H9 (cell line): ENCODE data around the gene CD46. TPM values are rescaled to one million over a fixed set of nuclear protein-coding genes. Genes with fewer than 3 reads are reported as not detected.
"Not testable (repeated sequence)": the region's sequence is repeated elsewhere in the genome, so short reads cannot be mapped to it uniquely, and the experiment has no call there.

Experiments
- DNase-seq: peaks from one replicate; pipeline ENCODE4 v3.0.0-alpha.2; 2017
- H2AFZ ChIP-seq: one replicate; pipeline ENCODE4 v1.6.1; 2013; ENCODE audit warnings: mild to moderate bottlenecking, low read length, control low read depth, moderate library complexity
- H2AK5ac ChIP-seq: 2 replicates; pipeline ENCODE4 v1.6.1; 2013; ENCODE audit warnings: low read length, control low read depth, mixed read lengths; ENCODE audit not compliant: insufficient read length
- H2BK120ac ChIP-seq: one replicate; pipeline ENCODE4 v1.6.1; 2013; ENCODE audit warnings: low read depth, mild to moderate bottlenecking, low read length, control low read depth, inconsistent platforms; ENCODE audit not compliant: poor library complexity, severe bottlenecking
- H2BK12ac ChIP-seq: 2 replicates; pipeline ENCODE4 v1.6.1; 2013; ENCODE audit warnings: low read length, control low read depth, mixed read lengths, low read depth; ENCODE audit not compliant: insufficient read length
- H2BK15ac ChIP-seq: 2 replicates; pipeline ENCODE4 v1.6.1; 2013; ENCODE audit warnings: low read depth, low read length, control low read depth
- H2BK20ac ChIP-seq: one replicate; pipeline ENCODE4 v1.6.1; 2013; ENCODE audit warnings: low read depth, mild to moderate bottlenecking, low read length, control low read depth, inconsistent platforms; ENCODE audit not compliant: poor library complexity, severe bottlenecking
- H2BK5ac ChIP-seq: 2 replicates; pipeline ENCODE4 v1.6.1; 2013; ENCODE audit warnings: low read length, control low read depth, mixed read lengths; ENCODE audit not compliant: insufficient read length
- H3K14ac ChIP-seq: 2 replicates; pipeline ENCODE4 v1.6.1; 2013; ENCODE audit warnings: low read length, control low read depth; ENCODE audit not compliant: insufficient read depth
- H3K18ac ChIP-seq: 2 replicates; pipeline ENCODE4 v1.6.1; 2013; ENCODE audit warnings: low read depth, mild to moderate bottlenecking, mixed read lengths, low read length, control low read depth; ENCODE audit not compliant: insufficient read length
- H3K23ac ChIP-seq: 2 replicates; pipeline ENCODE4 v1.6.1; 2013; ENCODE audit warnings: low read length, control low read depth, mixed read lengths, low read depth; ENCODE audit not compliant: insufficient read length
- H3K23me2 ChIP-seq: 2 replicates; pipeline ENCODE4 v1.6.1; 2013; ENCODE audit warnings: low read depth, mild to moderate bottlenecking, mixed read lengths, low read length, control low read depth; ENCODE audit not compliant: insufficient read length, poor library complexity, severe bottlenecking
- H3K27ac ChIP-seq: 2 replicates; pipeline ENCODE4 v1.5.1; 2013; ENCODE audit warnings: low read length, control low read depth, mixed read lengths, low read depth; ENCODE audit not compliant: insufficient read length
- H3K27me3 ChIP-seq: 2 replicates; pipeline ENCODE4 v1.6.1; 2013; ENCODE audit warnings: low read length, control low read depth, inconsistent platforms; ENCODE audit not compliant: insufficient read depth
- H3K4ac ChIP-seq: 2 replicates; pipeline ENCODE4 v1.6.1; 2013; ENCODE audit warnings: low read depth, mild to moderate bottlenecking, control low read depth, inconsistent platforms, low read length, moderate library complexity
- H3K4me1 ChIP-seq: 2 replicates; pipeline ENCODE4 v1.6.1; 2013; ENCODE audit warnings: low read length, control low read depth, inconsistent platforms; ENCODE audit not compliant: insufficient read depth
- H3K4me2 ChIP-seq: 2 replicates; pipeline ENCODE4 v1.6.1; 2013; ENCODE audit warnings: low read length, control low read depth, mixed read lengths; ENCODE audit not compliant: insufficient read length, insufficient read depth
- H3K56ac ChIP-seq: 2 replicates; pipeline ENCODE4 v1.6.1; 2013; ENCODE audit warnings: low read depth, mild to moderate bottlenecking, mixed read lengths, low read length, control low read depth; ENCODE audit not compliant: insufficient read length
- H3K79me1 ChIP-seq: 2 replicates; pipeline ENCODE4 v1.6.1; 2013; ENCODE audit warnings: low read depth, mild to moderate bottlenecking, moderate library complexity, low read length, control low read depth, inconsistent platforms; ENCODE audit not compliant: insufficient read depth, poor library complexity, severe bottlenecking
- H3K79me2 ChIP-seq: 2 replicates; pipeline ENCODE4 v1.6.1; 2013; ENCODE audit warnings: low read length, control low read depth, inconsistent platforms; ENCODE audit not compliant: insufficient read depth
- H3K9ac ChIP-seq: 2 replicates; pipeline ENCODE4 v1.6.1; 2013; ENCODE audit warnings: low read length, control low read depth, mixed read lengths; ENCODE audit not compliant: insufficient read length; ENCODE audit errors: extremely low read depth
- H3K9me3 ChIP-seq: one replicate; pipeline ENCODE4 v1.6.1; 2013; ENCODE audit warnings: low read depth, low read length, inconsistent platforms; ENCODE audit not compliant: control insufficient read depth
- H3T11ph ChIP-seq: one replicate; pipeline ENCODE4 v1.6.1; 2013; ENCODE audit warnings: mild to moderate bottlenecking, low read length, control low read depth, inconsistent platforms
- H4K20me1 ChIP-seq: one replicate; pipeline ENCODE4 v1.6.1; 2013; ENCODE audit not compliant: control insufficient read depth, insufficient read length, insufficient read depth
- H4K5ac ChIP-seq: 2 replicates; pipeline ENCODE4 v1.6.1; 2013; ENCODE audit warnings: low read depth, mild to moderate bottlenecking, mixed read lengths, low read length, control low read depth; ENCODE audit not compliant: insufficient read length
- H4K8ac ChIP-seq: replicated peaks from 2 replicates; pipeline ENCODE4 v1.6.1; 2013; ENCODE audit warnings: low read length, control low read depth, mixed read lengths, low read depth; ENCODE audit not compliant: insufficient read length
- H4K91ac ChIP-seq: 2 replicates; pipeline ENCODE4 v1.6.1; 2013; ENCODE audit warnings: low read depth, mild to moderate bottlenecking, moderate library complexity, mixed read lengths, low read length, control low read depth; ENCODE audit not compliant: insufficient read length
- H3K27ac Mint-ChIP-seq, 3 experiments: 2 replicates in 2 of 3; 3 replicates in 1 of 3; pipeline ENCODE4 v1.8.0; 2020 to 2021; ENCODE audit warnings: mixed read lengths in 3 of 3, mild to moderate bottlenecking in 1 of 3, moderate library complexity in 1 of 3
- H3K27me3 Mint-ChIP-seq: 2 replicates; pipeline ENCODE4 v1.8.0; 2021; ENCODE audit warnings: low read depth, mild to moderate bottlenecking, moderate library complexity, mixed read lengths
- H3K36me3 Mint-ChIP-seq, 3 experiments: 2 replicates in 2 of 3; 3 replicates in 1 of 3; pipeline ENCODE4 v1.8.0; 2020 to 2021; ENCODE audit warnings: low read depth in 3 of 3, mixed read lengths in 3 of 3; ENCODE audit not compliant: insufficient read depth in 1 of 3
- H3K4me1 Mint-ChIP-seq, 2 experiments: 2 replicates each; pipeline ENCODE4 v1.8.0; 2020; ENCODE audit warnings: mixed read lengths in 2 of 2
- H3K4me3 Mint-ChIP-seq, 2 experiments: 2 replicates in 1 of 2; 3 replicates in 1 of 2; pipeline ENCODE4 v1.8.0; 2020 to 2021; ENCODE audit warnings: mild to moderate bottlenecking in 2 of 2, mixed read lengths in 2 of 2, moderate library complexity in 1 of 2
- H3K9me3 Mint-ChIP-seq, 2 experiments: 2 replicates in 1 of 2; 3 replicates in 1 of 2; pipeline ENCODE4 v1.8.0; 2020; ENCODE audit warnings: mild to moderate bottlenecking in 2 of 2, mixed read lengths in 2 of 2, moderate library complexity in 1 of 2
- WGBS: extraction: QIAGEN DNeasy Blood & Tissue Kit; methylation state at CpG from one replicate; pipeline ENCODE4 v1.1.7; 2013; ENCODE audit warnings: missing lambda C conversion rate, low lambda C conversion rate, mixed read lengths; ENCODE audit not compliant: insufficient read length; ENCODE audit errors: extremely low coverage; 5-methylcytosine and 5-hydroxymethylcytosine counted together
- total RNA-seq: library from RNA; stranded (reverse); gene quantifications from 2 replicates; pipeline ENCODE4 v1.2.1, GENCODE V29; 2021
- TF ChIP-seq, protein P1 (sequence below): fragments of 200-600 bp; sonication (generic); conservative IDR thresholded peaks from 3 replicates; pipeline ENCODE4 v1.8.0; 2021; ENCODE audit warnings: antibody characterized with exemption, mild to moderate bottlenecking

The CD46 gene
- total RNA-seq, 1 experiment from 2014 or later: 89.2 TPM

- H4K8ac ChIP-seq: no peak overlapping the region
- no peak overlapping the region for H2AK5ac ChIP-seq
- no peak overlapping the region for H2BK12ac ChIP-seq
- H3K79me2 ChIP-seq: no peaks in the 10 kb centered on the region
- TF ChIP-seq, protein P1, sequence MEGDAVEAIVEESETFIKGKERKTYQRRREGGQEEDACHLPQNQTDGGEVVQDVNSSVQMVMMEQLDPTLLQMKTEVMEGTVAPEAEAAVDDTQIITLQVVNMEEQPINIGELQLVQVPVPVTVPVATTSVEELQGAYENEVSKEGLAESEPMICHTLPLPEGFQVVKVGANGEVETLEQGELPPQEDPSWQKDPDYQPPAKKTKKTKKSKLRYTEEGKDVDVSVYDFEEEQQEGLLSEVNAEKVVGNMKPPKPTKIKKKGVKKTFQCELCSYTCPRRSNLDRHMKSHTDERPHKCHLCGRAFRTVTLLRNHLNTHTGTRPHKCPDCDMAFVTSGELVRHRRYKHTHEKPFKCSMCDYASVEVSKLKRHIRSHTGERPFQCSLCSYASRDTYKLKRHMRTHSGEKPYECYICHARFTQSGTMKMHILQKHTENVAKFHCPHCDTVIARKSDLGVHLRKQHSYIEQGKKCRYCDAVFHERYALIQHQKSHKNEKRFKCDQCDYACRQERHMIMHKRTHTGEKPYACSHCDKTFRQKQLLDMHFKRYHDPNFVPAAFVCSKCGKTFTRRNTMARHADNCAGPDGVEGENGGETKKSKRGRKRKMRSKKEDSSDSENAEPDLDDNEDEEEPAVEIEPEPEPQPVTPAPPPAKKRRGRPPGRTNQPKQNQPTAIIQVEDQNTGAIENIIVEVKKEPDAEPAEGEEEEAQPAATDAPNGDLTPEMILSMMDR: no peak
- no peak overlapping the region for H3K27ac Mint-ChIP-seq
- H3K14ac ChIP-seq: no peak overlapping the region
- H3K27me3 Mint-ChIP-seq: no peaks in the 10 kb centered on the region; the same call in 1 of the 2 replicates
- H3K9me3 ChIP-seq: no peaks in the 10 kb centered on the region
- no peak overlapping the region for H2BK120ac ChIP-seq
- H3K56ac ChIP-seq: no peak overlapping the region
- H3K27me3 ChIP-seq: no peaks in the 10 kb centered on the region
- H2BK5ac ChIP-seq: no peak overlapping the region
- H2AFZ ChIP-seq: no peak overlapping the region
- no peak overlapping the region for H3K18ac ChIP-seq
- H3K36me3 Mint-ChIP-seq: peaks cover 0 to 2% (median 0%) of the 10 kb centered on the region in 3 experiments; a peak in 3 of 7 replicates
- no peak overlapping the region for H3K4me3 Mint-ChIP-seq
- no peaks in the 10 kb centered on the region for H4K20me1 ChIP-seq
- H2BK15ac ChIP-seq: no peak overlapping the region
- H3K4me1 ChIP-seq: no peaks in the 10 kb centered on the region
- no peak overlapping the region for H3K23ac ChIP-seq
- no peak for DNase-seq
- no peaks in the 10 kb centered on the region for H3K79me1 ChIP-seq
- H3K27ac ChIP-seq: no peak overlapping the region
- no peaks in the 10 kb centered on the region for H3K23me2 ChIP-seq
- H3K9me3 Mint-ChIP-seq: peaks cover 2 to 3% of the 10 kb centered on the region in 2 experiments; a peak in 3 of 5 replicates
- no peak overlapping the region for H2BK20ac ChIP-seq
- no peak overlapping the region for H4K5ac ChIP-seq
- no peak overlapping the region for H3K4ac ChIP-seq
- H4K91ac ChIP-seq: no peak overlapping the region
- no peaks in the 10 kb centered on the region for H3K4me1 Mint-ChIP-seq
- H3K4me2 ChIP-seq: no peak overlapping the region
- no CpG with 5 or more reads among the region's 2 CpGs for WGBS
- no peak overlapping the region for H3K9ac ChIP-seq
- H3T11ph ChIP-seq: no peak overlapping the region
Observed at GRCh38 chr1:207719234-207719633, 32.6 kb upstream of the CD46 start.

GRCh38 chr1:207728200-207728858, 23.5 kb upstream of the CD46 start:
- H3K4me2 ChIP-seq, H4K5ac ChIP-seq, H3K4me1 ChIP-seq, H4K8ac ChIP-seq, H3T11ph ChIP-seq, H2BK12ac ChIP-seq, H3K79me2 ChIP-seq, H3K27ac Mint-ChIP-seq, H3K9ac ChIP-seq, H4K91ac ChIP-seq, H3K23ac ChIP-seq, H3K4ac ChIP-seq, DNase-seq, H2BK5ac ChIP-seq, H3K27me3 Mint-ChIP-seq, H2AK5ac ChIP-seq, H2AFZ ChIP-seq, H3K4me3 Mint-ChIP-seq, H3K79me1 ChIP-seq, H3K27me3 ChIP-seq, H3K9me3 ChIP-seq, H3K23me2 ChIP-seq, H3K27ac ChIP-seq, H2BK20ac ChIP-seq, H3K18ac ChIP-seq, H3K56ac ChIP-seq, H3K4me1 Mint-ChIP-seq, H2BK120ac ChIP-seq, H2BK15ac ChIP-seq, H3K14ac ChIP-seq, H4K20me1 ChIP-seq: not testable (repeated sequence)
- Mint-ChIP-seq H3K9me3 (peaks cover 20 to 32% of the 10 kb centered on the region in 2 experiments), H3K36me3 (peaks cover 0 to 31% (median 15%) of the 10 kb centered on the region in 3 experiments; a peak in 5 of 7 replicates)
- no CpG with 5 or more reads among the region's 4 CpGs for WGBS
